ENCODE measurements around the gene WDFY4. TPM values are rescaled to one million over a fixed set of nuclear protein-coding genes. Genes with fewer than 3 reads are reported as not detected.

WDFY4 gene
- total RNA-seq, 2 experiments from 2014 or later: 0.08 TPM; not detected in 1

DNA sequence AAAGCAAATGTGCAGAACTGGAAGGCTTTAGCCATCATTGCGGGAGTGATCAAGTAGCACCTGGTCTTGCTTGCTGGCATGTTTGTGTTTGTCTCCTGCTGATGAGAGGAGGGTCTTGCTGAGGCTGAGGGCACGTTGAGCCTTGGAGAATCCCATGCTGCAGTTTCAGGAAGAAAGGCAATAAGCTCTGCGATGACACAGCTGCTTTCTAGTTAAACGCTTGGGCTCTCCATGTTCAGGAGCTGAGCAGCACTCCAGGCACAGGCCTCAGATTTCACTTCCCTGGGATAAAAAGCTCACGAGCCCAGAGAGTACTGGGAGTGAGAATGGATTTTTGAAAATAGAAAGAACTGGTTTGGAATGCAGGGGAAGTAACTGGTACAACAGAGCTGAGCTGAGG, 154.2 kb downstream of the WDFY4 start:
- H3K9me3 Mint-ChIP-seq: no peaks in the 10 kb centered on the region

DNA sequence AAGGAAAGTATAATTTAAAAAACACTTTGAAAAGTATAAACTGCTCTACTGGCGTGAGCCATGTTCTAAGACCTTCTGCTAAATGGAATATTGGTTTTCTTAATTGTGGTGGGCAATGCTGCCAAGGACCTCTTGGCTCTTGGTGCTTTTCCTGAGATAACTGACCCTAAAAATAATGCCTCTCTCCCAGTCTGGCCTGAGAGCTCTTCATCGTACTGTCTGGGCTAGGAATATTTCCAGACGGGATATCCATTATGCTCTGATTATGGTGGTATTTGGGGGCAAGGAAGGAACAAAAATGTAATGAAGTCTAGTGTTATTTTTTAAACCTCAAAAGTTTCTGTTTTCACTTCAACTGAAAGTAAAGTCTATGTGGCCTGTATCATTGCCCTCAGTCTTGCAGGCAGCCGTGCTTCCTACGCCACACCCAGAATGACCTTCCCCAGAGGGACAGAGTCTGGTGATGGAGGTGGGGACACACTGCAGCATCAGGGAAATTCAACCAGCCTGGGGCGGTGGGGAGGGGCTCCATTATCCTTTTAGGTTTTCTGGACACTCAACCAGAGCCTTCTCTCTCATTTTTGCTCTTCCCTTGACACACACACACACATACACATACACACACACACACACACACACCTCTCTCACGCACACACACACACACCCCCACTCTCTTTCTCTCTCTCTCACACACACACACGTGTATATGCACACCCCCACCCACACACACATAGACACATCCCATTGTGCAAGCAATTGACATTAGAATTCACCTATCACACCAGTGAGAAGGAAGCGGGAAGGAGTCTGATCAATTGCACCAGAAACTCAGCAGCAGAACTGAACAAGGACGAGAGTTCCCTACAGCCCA, 155.4 kb downstream of the WDFY4 start:
- H3K27ac Mint-ChIP-seq: no peak overlapping the region
- no peaks in the 10 kb centered on the region for H3K9me3 Mint-ChIP-seq
- H3K4me3 Mint-ChIP-seq: no peak overlapping the region
- ChIA-PET CTCF (no interaction called here), POLR2A (no interaction called here)
- DNase-seq: no peak
- no peaks in the 10 kb centered on the region for H3K4me1 Mint-ChIP-seq
- peaks cover 8% of the 10 kb centered on the region for H3K27me3 Mint-ChIP-seq
- no peaks in the 10 kb centered on the region for H3K36me3 Mint-ChIP-seq (ENCODE audit: low read depth)

More for the DNA sequence above, 154.2 kb downstream of the WDFY4 start:
- no peak overlapping the region for H3K4me3 Mint-ChIP-seq
- peaks cover 7% of the 10 kb centered on the region for H3K27me3 Mint-ChIP-seq
- H3K4me1 Mint-ChIP-seq: no peaks in the 10 kb centered on the region
- H3K36me3 Mint-ChIP-seq (ENCODE audit: low read depth): no peaks in the 10 kb centered on the region
- CTCF ChIA-PET: no interaction called here
- POLR2A ChIA-PET: no interaction called here
- no peak overlapping the region for H3K27ac Mint-ChIP-seq
- DNase-seq: no peak

DNA sequence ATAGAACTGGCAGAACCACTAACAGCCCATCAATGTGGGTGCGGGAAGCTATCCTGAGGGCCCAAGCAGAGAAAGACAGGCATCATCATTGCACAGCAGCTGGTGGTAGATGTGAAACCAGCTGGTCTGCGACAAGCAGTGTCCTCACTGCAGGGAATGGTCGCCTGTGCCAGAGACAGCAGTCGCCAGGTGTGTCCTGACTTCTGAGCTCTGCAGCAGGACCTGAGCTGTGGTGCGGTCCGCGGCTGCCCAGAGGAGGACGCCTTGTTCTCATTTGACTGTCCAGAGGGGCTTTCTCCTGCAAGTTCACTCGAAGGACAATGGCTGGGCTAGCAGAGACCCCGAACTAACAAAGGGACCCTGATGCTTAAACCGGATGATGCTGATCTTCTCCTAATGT, 157.6 kb downstream of the WDFY4 start:
- H3K27ac Mint-ChIP-seq: no peak overlapping the region
- no peaks in the 10 kb centered on the region for H3K36me3 Mint-ChIP-seq (ENCODE audit: low read depth)
- peaks cover 4% of the 10 kb centered on the region for H3K27me3 Mint-ChIP-seq
- no peak for DNase-seq
- POLR2A ChIA-PET: no interaction called here
- H3K4me1 Mint-ChIP-seq: no peaks in the 10 kb centered on the region
- H3K9me3 Mint-ChIP-seq: no peaks in the 10 kb centered on the region
- CTCF ChIA-PET: no interaction called here
- no peak overlapping the region for H3K4me3 Mint-ChIP-seq

DNA sequence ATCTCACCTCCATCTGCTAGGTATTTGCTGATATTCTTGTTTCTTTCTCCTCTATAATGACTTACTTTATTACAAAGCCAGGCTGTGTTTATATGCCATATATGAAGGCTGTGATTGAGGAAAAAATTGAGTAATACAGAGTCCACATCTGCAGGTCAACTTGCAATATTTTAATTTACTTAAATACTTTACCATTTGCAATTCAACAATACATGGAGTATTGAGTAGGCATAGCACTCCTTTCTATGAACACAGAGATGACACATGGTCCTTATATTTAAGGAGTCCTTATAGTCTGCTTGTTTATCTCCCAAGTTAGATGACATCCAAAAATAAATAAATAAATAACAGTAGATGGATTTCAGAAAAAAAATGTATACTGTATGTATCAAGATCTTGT, 158.5 kb downstream of the WDFY4 start:
- H3K4me1 Mint-ChIP-seq: no peaks in the 10 kb centered on the region
- no peak overlapping the region for H3K27ac Mint-ChIP-seq
- H3K4me3 Mint-ChIP-seq: no peak overlapping the region
- ChIA-PET POLR2A (no interaction called here), CTCF (no interaction called here)
- H3K36me3 Mint-ChIP-seq (ENCODE audit: low read depth): no peaks in the 10 kb centered on the region
- H3K9me3 Mint-ChIP-seq: no peaks in the 10 kb centered on the region
- H3K27me3 Mint-ChIP-seq: peaks cover 4% of the 10 kb centered on the region
- no peak for DNase-seq

DNA sequence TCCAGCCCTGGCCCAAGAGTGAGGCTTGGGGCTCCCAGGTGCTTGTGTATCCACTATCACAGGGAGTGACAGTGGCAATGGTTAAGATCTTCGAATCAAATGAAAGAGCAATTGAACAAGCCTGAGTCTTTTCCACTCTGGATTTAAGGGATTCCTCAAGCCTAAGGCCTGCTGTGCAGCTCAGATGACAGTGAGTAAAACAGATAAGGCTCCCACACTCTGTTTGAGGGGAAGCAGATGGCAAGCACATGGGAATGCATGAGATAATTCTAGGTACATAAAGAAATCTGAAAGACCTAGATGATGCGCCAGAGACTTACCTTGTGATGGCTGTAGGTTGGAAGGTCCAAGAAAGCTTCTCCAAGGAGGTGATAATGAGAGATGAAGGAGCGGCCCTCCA, 159.9 kb downstream of the WDFY4 start:
- no peak for DNase-seq
- Mint-ChIP-seq H3K4me3 (no peak overlapping the region), H3K36me3 (ENCODE audit: low read depth) (no peaks in the 10 kb centered on the region), H3K27me3 (peaks cover 5% of the 10 kb centered on the region), H3K27ac (no peak overlapping the region), H3K9me3 (no peaks in the 10 kb centered on the region), H3K4me1 (no peaks in the 10 kb centered on the region)
- CTCF ChIA-PET: no interaction called here
- POLR2A ChIA-PET: no interaction called here

DNA sequence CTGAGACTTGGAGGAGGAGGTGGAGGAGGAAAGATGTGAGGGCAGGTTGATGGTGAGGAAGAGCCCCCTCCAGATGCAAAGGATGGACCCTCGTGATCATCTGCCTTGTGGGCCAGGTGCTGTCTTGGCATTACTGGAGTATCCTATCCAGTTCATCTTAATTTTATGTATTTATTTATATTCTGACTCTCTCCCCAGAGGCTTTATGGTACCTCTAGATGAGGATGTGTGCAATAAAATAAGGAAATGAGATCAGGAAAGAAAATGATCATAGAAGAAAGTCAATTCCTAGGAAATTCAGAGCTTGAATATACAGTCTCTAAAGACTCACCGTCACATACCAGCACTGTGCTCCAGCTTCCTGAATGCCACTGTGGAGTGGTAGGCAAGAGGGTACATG, 160.8 kb downstream of the WDFY4 start:
- H3K27ac Mint-ChIP-seq: no peak overlapping the region
- ChIA-PET POLR2A (no interaction called here), CTCF (no interaction called here)
- H3K36me3 Mint-ChIP-seq (ENCODE audit: low read depth): no peaks in the 10 kb centered on the region
- no peaks in the 10 kb centered on the region for H3K9me3 Mint-ChIP-seq
- DNase-seq: no peak
- H3K4me3 Mint-ChIP-seq: no peak overlapping the region
- peaks cover 9% of the 10 kb centered on the region for H3K27me3 Mint-ChIP-seq
- no peaks in the 10 kb centered on the region for H3K4me1 Mint-ChIP-seq

DNA sequence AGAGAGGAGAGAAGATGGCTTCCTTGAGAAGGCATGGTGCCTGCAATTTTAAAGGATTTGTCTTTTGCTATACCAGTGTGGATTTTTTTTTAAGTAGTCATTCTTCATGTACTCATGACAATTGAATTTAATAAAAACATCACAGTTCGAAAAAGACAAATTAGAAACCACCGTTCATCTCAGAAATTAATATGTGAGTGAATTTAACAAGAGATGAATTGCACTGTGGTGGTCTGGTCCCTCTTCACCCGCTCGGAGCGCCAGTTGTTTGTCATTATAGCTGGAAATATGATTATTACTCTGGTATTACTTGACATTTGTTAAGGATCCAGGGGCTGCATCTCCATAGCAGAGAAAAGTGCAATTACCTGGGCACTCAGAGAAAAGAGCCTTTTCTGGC, 163.0 kb downstream of the WDFY4 start:
- Mint-ChIP-seq H3K36me3 (ENCODE audit: low read depth) (no peaks in the 10 kb centered on the region), H3K27ac (no peak overlapping the region), H3K4me1 (no peaks in the 10 kb centered on the region), H3K27me3 (peaks cover 11% of the 10 kb centered on the region), H3K9me3 (no peaks in the 10 kb centered on the region), H3K4me3 (no peak overlapping the region)
- ChIA-PET POLR2A (no interaction called here), CTCF (no interaction called here)
- no peak for DNase-seq

DNA sequence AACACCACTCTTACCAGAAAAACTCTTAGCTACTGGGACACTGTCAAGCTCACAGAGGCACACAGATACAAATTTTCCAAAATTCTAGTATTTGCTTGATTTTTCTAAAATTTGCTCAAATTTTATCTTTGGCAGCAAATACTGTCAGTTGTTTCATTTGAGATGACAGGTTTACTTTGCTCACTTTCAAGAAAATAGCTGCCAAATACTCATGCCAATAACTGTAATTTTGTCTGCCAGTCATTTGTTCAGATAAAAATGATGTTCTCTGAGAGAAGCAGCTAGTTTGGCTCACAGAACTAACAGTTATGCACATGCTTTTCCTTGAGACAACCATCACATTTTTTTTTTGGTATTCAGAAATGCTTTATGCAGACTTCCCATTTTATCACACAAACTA, 172.2 kb downstream of the WDFY4 start:
- Mint-ChIP-seq H3K9me3 (no peaks in the 10 kb centered on the region), H3K27me3 (peaks cover 18% of the 10 kb centered on the region), H3K4me1 (no peaks in the 10 kb centered on the region), H3K27ac (no peak overlapping the region), H3K4me3 (no peak overlapping the region), H3K36me3 (ENCODE audit: low read depth) (no peaks in the 10 kb centered on the region)
- no peak for DNase-seq
- POLR2A ChIA-PET: no interaction called here
- CTCF ChIA-PET: interaction anchor here (0.6 kb wide), 1 partner anchor 115 kb away, joined by 3 read pairs; no protein-coding TSS in a partner anchor

DNA sequence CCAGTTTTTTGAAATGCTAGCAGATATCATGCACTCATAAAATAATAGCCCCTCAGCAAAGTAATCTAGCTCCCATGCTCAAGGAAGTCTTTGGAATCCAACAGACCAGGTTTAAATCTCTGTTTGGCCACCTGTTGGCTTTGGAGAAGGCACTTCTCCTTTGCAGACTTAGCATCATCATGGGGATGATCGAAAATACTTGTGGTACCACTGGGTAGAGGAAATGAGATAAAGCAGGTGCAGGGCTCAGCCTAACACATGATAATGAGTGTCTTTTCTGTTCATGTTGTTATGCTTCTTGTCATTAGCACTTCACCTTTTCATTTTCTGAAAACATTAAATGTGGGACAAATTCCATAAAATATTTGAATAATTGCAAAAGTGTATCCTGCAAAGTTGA, 187.6 kb downstream of the WDFY4 start:
- no peak overlapping the region for H3K4me3 Mint-ChIP-seq
- no peaks in the 10 kb centered on the region for H3K36me3 Mint-ChIP-seq (ENCODE audit: low read depth)
- no peak for DNase-seq
- ChIA-PET CTCF (no interaction called here), POLR2A (no interaction called here)
- peaks cover 3% of the 10 kb centered on the region for H3K27me3 Mint-ChIP-seq
- no peaks in the 10 kb centered on the region for H3K9me3 Mint-ChIP-seq
- no peak overlapping the region for H3K27ac Mint-ChIP-seq
- H3K4me1 Mint-ChIP-seq: no peaks in the 10 kb centered on the region

DNA sequence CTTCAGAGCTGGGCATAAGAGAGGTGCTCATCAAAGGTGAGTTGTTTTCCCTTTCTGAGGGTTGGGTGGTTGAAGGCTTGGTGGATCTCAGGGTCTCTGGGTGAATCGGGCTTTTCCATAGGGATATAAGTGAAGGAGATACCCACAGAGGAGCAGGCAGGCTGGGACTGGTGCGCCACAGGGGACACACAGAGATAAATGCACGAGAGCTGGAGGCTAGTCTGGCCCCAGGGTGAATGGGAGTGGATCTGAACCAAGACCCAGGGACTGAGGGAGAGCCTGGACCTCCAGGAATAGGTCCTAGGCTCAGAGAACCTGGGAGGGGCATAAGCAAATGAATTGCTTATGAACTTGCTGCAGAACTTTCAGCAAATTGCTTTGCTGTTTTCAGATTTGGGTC, 193.4 kb downstream of the WDFY4 start:
- ChIA-PET CTCF (no interaction called here), POLR2A (no interaction called here)
- H3K9me3 Mint-ChIP-seq: no peaks in the 10 kb centered on the region
- H3K36me3 Mint-ChIP-seq (ENCODE audit: low read depth): no peaks in the 10 kb centered on the region
- no peak for DNase-seq
- no peak overlapping the region for H3K27ac Mint-ChIP-seq
- peaks cover 3% of the 10 kb centered on the region for H3K27me3 Mint-ChIP-seq
- H3K4me1 Mint-ChIP-seq: no peaks in the 10 kb centered on the region
- H3K4me3 Mint-ChIP-seq: no peak overlapping the region

DNA sequence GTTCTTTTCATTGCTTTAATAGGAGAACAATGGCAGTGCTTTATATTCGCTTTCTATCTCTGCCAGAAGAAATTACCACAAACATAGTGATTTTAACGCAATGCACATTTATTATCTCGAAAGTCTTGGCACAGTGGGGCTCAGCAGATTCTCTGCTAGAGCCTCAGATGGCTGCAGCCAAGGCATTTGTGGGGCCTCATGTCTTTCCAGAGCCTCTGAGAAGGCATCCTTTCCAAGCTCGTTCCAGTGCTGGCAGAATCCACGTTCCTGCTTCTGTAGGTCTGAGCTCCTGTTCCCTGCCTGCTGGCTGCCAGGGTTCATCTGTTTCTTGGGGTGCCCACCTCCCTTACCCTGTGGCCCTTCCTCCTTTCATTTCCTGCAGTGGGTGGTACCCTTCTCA, 194.8 kb downstream of the WDFY4 start:
- Mint-ChIP-seq H3K27ac (no peak overlapping the region), H3K4me1 (no peaks in the 10 kb centered on the region), H3K4me3 (no peak overlapping the region), H3K27me3 (peaks cover 3% of the 10 kb centered on the region), H3K36me3 (ENCODE audit: low read depth) (no peaks in the 10 kb centered on the region), H3K9me3 (no peaks in the 10 kb centered on the region)
- ChIA-PET CTCF (no interaction called here), POLR2A (no interaction called here)
- DNase-seq: no peak

DNA sequence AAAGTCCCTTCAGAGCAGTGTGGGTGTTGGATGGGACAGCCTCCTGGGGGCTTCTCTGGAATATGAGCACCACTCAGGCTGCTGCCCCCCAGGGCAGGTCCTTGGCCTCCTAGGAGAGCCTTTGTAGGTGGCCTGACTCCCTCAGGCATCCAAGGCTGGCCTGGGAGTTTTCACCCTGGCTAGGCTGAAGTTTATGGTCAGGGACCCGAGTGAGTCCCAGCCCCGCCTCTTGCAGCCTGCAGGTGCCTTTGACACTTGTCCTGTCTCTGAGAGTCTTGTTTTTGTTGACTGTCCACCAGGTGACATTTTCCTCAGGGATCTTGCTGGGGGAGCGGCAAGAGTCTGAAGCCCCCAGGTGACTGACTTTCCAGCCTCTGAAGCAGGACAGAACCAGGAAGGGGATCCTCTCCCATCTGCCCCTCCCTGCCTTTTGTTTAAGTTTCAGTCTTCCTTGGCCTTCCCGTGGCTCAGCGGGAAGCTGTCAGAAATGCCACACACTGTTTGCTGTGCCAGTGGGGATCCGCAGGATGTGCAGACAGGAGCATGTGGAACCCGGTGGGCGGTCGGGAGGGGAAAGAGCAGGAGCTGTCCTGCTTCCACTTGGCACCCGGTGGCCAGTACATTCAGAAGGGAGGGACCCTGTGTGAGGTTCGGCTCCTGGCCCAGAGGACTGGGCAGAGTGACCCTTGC, 195.5 kb downstream of the WDFY4 start:
- Mint-ChIP-seq H3K36me3 (ENCODE audit: low read depth) (no peaks in the 10 kb centered on the region), H3K9me3 (no peaks in the 10 kb centered on the region), H3K27ac (no peak overlapping the region), H3K4me1 (no peaks in the 10 kb centered on the region), H3K4me3 (no peak overlapping the region), H3K27me3 (no peaks in the 10 kb centered on the region)
- CTCF ChIA-PET: no interaction called here
- no peak for DNase-seq
- POLR2A ChIA-PET: no interaction called here

DNA sequence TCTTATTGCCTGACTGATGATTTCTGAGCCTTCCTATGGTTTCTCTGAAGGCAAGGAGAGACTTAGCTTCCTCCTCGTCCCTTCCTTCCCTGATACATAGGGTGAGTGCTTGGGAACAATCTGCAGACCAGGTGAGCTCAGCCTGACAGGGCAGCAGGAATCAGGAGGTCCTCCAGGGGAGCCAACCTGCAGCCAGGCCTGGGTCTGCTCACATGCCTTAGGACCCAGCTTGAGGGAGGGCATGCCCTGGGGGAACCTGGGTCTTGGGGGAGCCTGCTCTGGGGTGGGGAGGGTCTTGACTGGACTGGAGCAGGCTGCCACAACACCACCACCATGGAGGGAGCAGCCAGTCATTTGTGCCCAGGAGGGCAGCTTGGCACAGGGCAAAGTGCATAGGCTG, 197.3 kb downstream of the WDFY4 start:
- Mint-ChIP-seq H3K4me1 (no peaks in the 10 kb centered on the region), H3K36me3 (ENCODE audit: low read depth) (no peaks in the 10 kb centered on the region), H3K4me3 (no peak overlapping the region), H3K27ac (no peak overlapping the region), H3K9me3 (no peaks in the 10 kb centered on the region), H3K27me3 (no peaks in the 10 kb centered on the region)
- no peak for DNase-seq
- CTCF ChIA-PET: no interaction called here
- POLR2A ChIA-PET: no interaction called here

DNA sequence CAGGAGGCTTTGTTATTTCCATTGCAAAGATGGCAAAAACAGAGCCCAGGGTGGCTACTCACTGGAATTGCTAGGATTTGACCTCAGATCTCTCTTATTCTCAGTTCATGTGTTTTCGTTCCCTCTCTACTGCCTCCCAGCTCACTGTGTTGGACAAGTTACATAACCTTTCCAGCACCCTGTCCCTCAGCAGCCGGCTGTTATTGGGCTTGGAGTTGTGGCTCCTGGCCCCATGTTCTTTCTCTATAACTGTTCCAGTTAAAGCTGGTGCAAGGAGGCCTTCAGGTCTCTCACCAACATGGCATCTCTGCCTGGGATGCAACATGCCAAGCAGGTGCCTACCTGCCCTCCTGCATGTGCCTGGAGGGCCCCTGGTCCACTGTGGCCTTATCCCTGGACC, 198.2 kb downstream of the WDFY4 start:
- ChIA-PET POLR2A (no interaction called here), CTCF (no interaction called here)
- no peaks in the 10 kb centered on the region for H3K4me1 Mint-ChIP-seq
- no peak overlapping the region for H3K4me3 Mint-ChIP-seq
- H3K27me3 Mint-ChIP-seq: no peaks in the 10 kb centered on the region
- no peaks in the 10 kb centered on the region for H3K36me3 Mint-ChIP-seq (ENCODE audit: low read depth)
- no peak for DNase-seq
- no peak overlapping the region for H3K27ac Mint-ChIP-seq
- no peaks in the 10 kb centered on the region for H3K9me3 Mint-ChIP-seq

All from activated CD4-positive, alpha-beta memory T cell treated with anti-CD3 and anti-CD28 coated beads, Interleukin-2, amount 10 ng/mL, durations not matched to agents 7 days and 5 days (primary cell).